IMR-90 (cell line): ENCODE measurements around the gene NRCAM. TPM values are rescaled to one million over a fixed set of nuclear protein-coding genes. Genes with fewer than 3 reads are reported as not detected.

Source experiments
- ATAC-seq: fragments of 200-7000 bp; cut with Tn5 transposase; 2 replicates; pipeline ENCODE4 v1.9.1; 2020; ENCODE audit warnings: low read depth, mild to moderate bottlenecking, moderate library complexity
- BruUV-seq: library from RNA; stranded (reverse); fragments of 400-500 nt; replicated peaks from 2 replicates; lab custom pipeline; 2021; lab: Mats Ljungman, UMichigan
- CTCF ChIA-PET: fragments of 300-600 bp; formaldehyde crosslinking; extraction: SDS; loops from one replicate; lab custom pipeline; 2021; ENCODE audit warnings: antibody characterized with exemption; lab: Yijun Ruan, JAX
- POLR2A ChIA-PET: fragments of 300-600 bp; sonication (Branson Sonifier 250); formaldehyde crosslinking; loops from one replicate; lab custom pipeline; 2022; ENCODE audit warnings: antibody characterized with exemption; ENCODE audit not compliant: unreplicated experiment; lab: Charles Lee
- DNase-seq: peaks from one replicate; pipeline ENCODE4 v3.0.0; 2013
- H2AFZ ChIP-seq: replicated peaks from 2 replicates; pipeline ENCODE3; 2013; ENCODE audit warnings: low read length, mild to moderate bottlenecking; ENCODE audit not compliant: poor library complexity
- H2AK5ac ChIP-seq: 2 replicates; pipeline ENCODE4 v1.6.1; 2013; ENCODE audit warnings: low read depth, low read length, inconsistent platforms
- H2AK9ac ChIP-seq: replicated peaks from 2 replicates; pipeline ENCODE3; 2013; ENCODE audit warnings: mild to moderate bottlenecking, low read depth, low read length, moderate library complexity; ENCODE audit not compliant: poor library complexity
- H2BK120ac ChIP-seq: 2 replicates; pipeline ENCODE4 v1.6.1; 2013; ENCODE audit warnings: low read depth, low read length, inconsistent platforms
- H2BK15ac ChIP-seq: 3 replicates; pipeline ENCODE4 v1.6.1; 2013; ENCODE audit warnings: low read depth, low read length, inconsistent platforms
- H2BK20ac ChIP-seq: 2 replicates; pipeline ENCODE4 v1.6.1; 2013; ENCODE audit warnings: low read depth, mild to moderate bottlenecking, inconsistent platforms, low read length, moderate library complexity
- H2BK5ac ChIP-seq: 2 replicates; pipeline ENCODE4 v1.6.1; 2013; ENCODE audit warnings: mild to moderate bottlenecking, low read depth, low read length, inconsistent platforms; ENCODE audit not compliant: poor library complexity, severe bottlenecking
- H3K14ac ChIP-seq: replicated peaks from 2 replicates; pipeline ENCODE4 v1.6.1; 2013; ENCODE audit warnings: low read depth, low read length, inconsistent platforms
- H3K18ac ChIP-seq: 2 replicates; pipeline ENCODE4 v1.6.1; 2013; ENCODE audit warnings: low read depth, low read length, control low read depth
- H3K23ac ChIP-seq: 2 replicates; pipeline ENCODE4 v1.6.1; 2013; ENCODE audit warnings: low read depth, low read length, inconsistent platforms
- H3K27ac ChIP-seq: 2 replicates; pipeline ENCODE4 v1.5.1; 2013; ENCODE audit warnings: mild to moderate bottlenecking, control low read depth, low read length; ENCODE audit not compliant: insufficient read depth
- H3K27me3 ChIP-seq: 2 replicates; pipeline ENCODE4 v1.6.1; 2013; ENCODE audit warnings: low read length; ENCODE audit not compliant: control insufficient read depth, insufficient read depth
- H3K36me3 ChIP-seq: 2 replicates; pipeline ENCODE4 v1.6.1; 2013; ENCODE audit warnings: low read length, mixed read lengths; ENCODE audit not compliant: control insufficient read depth, insufficient read depth
- H3K4ac ChIP-seq: 2 replicates; pipeline ENCODE4 v1.6.1; 2013; ENCODE audit warnings: low read depth, low read length, inconsistent platforms
- H3K4me1 ChIP-seq: 2 replicates; pipeline ENCODE4 v1.6.1; 2013; ENCODE audit warnings: low read length, mixed read lengths; ENCODE audit not compliant: control insufficient read depth, insufficient read depth
- H3K4me2 ChIP-seq: 2 replicates; pipeline ENCODE4 v1.6.1; 2013; ENCODE audit warnings: low read depth, mild to moderate bottlenecking, control low read depth, low read length, moderate library complexity
- H3K4me3 ChIP-seq: 2 replicates; pipeline ENCODE4 v1.5.1; 2013; ENCODE audit warnings: low read depth, mild to moderate bottlenecking, control low read depth, low read length, moderate library complexity; ENCODE audit not compliant: insufficient read depth
- H3K56ac ChIP-seq: 2 replicates; pipeline ENCODE4 v1.6.1; 2013; ENCODE audit warnings: low read length, inconsistent platforms; ENCODE audit not compliant: insufficient read depth; ENCODE audit errors: extremely low read depth
- H3K79me1 ChIP-seq, 2 experiments: 2 replicates each; pipeline ENCODE4 v1.6.1; 2013; ENCODE audit warnings: low read length in 2 of 2, inconsistent platforms in 1 of 2, low read depth in 1 of 2
- H3K9ac ChIP-seq: 2 replicates; pipeline ENCODE4 v1.6.1; 2013; ENCODE audit warnings: low read depth, low read length, control low read depth
- H3K9me1 ChIP-seq: 2 replicates; pipeline ENCODE4 v1.6.1; 2013; ENCODE audit warnings: low read length, inconsistent platforms; ENCODE audit not compliant: insufficient read depth
- H3K9me3 ChIP-seq: 2 replicates; pipeline ENCODE4 v1.6.1; 2013; ENCODE audit warnings: low read length; ENCODE audit not compliant: control insufficient read depth, insufficient read depth
- H4K20me1 ChIP-seq: 2 replicates; pipeline ENCODE4 v1.6.1; 2013; ENCODE audit warnings: low read length, inconsistent platforms; ENCODE audit not compliant: insufficient read depth
- H4K5ac ChIP-seq: 2 replicates; pipeline ENCODE4 v1.6.1; 2013; ENCODE audit warnings: mild to moderate bottlenecking, low read depth, low read length, control low read depth
- H4K8ac ChIP-seq, 2 experiments: 2 replicates each; pipeline ENCODE4 v1.6.1; 2013; ENCODE audit warnings: low read depth in 2 of 2, low read length in 2 of 2, control low read depth in 1 of 2, inconsistent platforms in 1 of 2
- H4K91ac ChIP-seq: 2 replicates; pipeline ENCODE4 v1.6.1; 2013; ENCODE audit warnings: low read depth, low read length, inconsistent platforms; ENCODE audit not compliant: insufficient read depth
- CEBPB ChIP-seq: IDR thresholded peaks from 2 replicates; pipeline ENCODE4 v1.6.1; 2012; ENCODE audit warnings: low read depth, low read length, improper control_type of control experiment
- CHD1 ChIP-seq: IDR thresholded peaks from 2 replicates; pipeline ENCODE4 v1.6.1; 2012; ENCODE audit warnings: low read depth, low read length, improper control_type of control experiment
- FOS ChIP-seq: fragments of 150-350 bp; IDR thresholded peaks from 2 replicates; pipeline ENCODE4 v1.6.1; 2016; ENCODE audit warnings: low read depth, low read length
- MAFK ChIP-seq: IDR thresholded peaks from 2 replicates; pipeline ENCODE4 v1.6.1; 2012; ENCODE audit warnings: low read depth, low read length, improper control_type of control experiment
- MAZ ChIP-seq: IDR thresholded peaks from 2 replicates; pipeline ENCODE4 v1.6.1; 2012; ENCODE audit warnings: low read depth, mild to moderate bottlenecking, low read length, improper control_type of control experiment, moderate library complexity, borderline replicate concordance
- MXI1 ChIP-seq: IDR thresholded peaks from 2 replicates; pipeline ENCODE4 v1.6.1; 2012; ENCODE audit warnings: low read depth, mild to moderate bottlenecking, low read length, moderate library complexity, borderline replicate concordance
- POLR2A ChIP-seq: IDR thresholded peaks from 2 replicates; pipeline ENCODE4 v1.6.1; 2012; ENCODE audit warnings: mild to moderate bottlenecking, low read depth, low read length
- RAD21 ChIP-seq: IDR thresholded peaks from 2 replicates; pipeline ENCODE4 v1.6.1; 2012; ENCODE audit warnings: low read length, improper control_type of control experiment
- WGBS, 2 experiments: methylation state at CpG; one replicate each; pipeline versions ENCODE4 v1.1.5 to v1.1.7; 2013; ENCODE audit warnings: missing lambda C conversion rate in 2 of 2; ENCODE audit not compliant: insufficient read length in 1 of 2; ENCODE audit errors: extremely low coverage in 2 of 2; 5-methylcytosine and 5-hydroxymethylcytosine counted together
- dilution Hi-C: fragments of 300-500 bp; cut with HindIII; formaldehyde crosslinking; loops from one replicate; pipeline ENCODE4 v1.14.3; 2018; ENCODE audit warnings: low sequenced_read_pairs; ENCODE audit not compliant: unreplicated experiment
- in situ Hi-C: fragments of 300-500 bp; cut with MboI; formaldehyde crosslinking; loops from 3 replicates; pipeline ENCODE4 v1.14.3; 2019; ENCODE audit warnings: low sequenced_read_pairs, inconsistent platforms, mixed read lengths
- intact Hi-C: fragments of 100-400 bp; cut with micrococcal nuclease; formaldehyde crosslinking; loops from 2 replicates; pipeline ENCODE4 v1.10.0; 2022
- polyA plus RNA-seq, 3 experiments: library from polyadenylated mRNA; depleted of rRNA; stranded (reverse); fragments of >200 nt; gene quantifications; 2 replicates each; pipeline ENCODE4 v1.2.3, GENCODE V29; 2012; ENCODE audit warnings: low replicate concordance in 1 of 3
- total RNA-seq: library from RNA; depleted of rRNA; stranded (reverse); fragments of >200 nt; gene quantifications from 2 replicates; pipeline ENCODE4 v1.2.3, GENCODE V29; 2012
- TF ChIP-seq, protein P1 (sequence below): conservative IDR thresholded peaks from 2 replicates; pipeline ENCODE4 v1.5.1; 2012; ENCODE audit warnings: mild to moderate bottlenecking, low read depth, low read length, improper control_type of control experiment
- TF ChIP-seq, protein P2 (sequence below): fragments of 150-350 bp; IDR thresholded peaks from 2 replicates; pipeline ENCODE4 v1.6.1; 2016; ENCODE audit warnings: low read depth, mild to moderate bottlenecking, low read length, moderate library complexity, borderline replicate concordance

Gene NRCAM
- total and polyA plus RNA-seq, 2 of the 4 experiments (the other 2 are of a cell fraction), result 0.46 to 1.1 TPM

DNA sequence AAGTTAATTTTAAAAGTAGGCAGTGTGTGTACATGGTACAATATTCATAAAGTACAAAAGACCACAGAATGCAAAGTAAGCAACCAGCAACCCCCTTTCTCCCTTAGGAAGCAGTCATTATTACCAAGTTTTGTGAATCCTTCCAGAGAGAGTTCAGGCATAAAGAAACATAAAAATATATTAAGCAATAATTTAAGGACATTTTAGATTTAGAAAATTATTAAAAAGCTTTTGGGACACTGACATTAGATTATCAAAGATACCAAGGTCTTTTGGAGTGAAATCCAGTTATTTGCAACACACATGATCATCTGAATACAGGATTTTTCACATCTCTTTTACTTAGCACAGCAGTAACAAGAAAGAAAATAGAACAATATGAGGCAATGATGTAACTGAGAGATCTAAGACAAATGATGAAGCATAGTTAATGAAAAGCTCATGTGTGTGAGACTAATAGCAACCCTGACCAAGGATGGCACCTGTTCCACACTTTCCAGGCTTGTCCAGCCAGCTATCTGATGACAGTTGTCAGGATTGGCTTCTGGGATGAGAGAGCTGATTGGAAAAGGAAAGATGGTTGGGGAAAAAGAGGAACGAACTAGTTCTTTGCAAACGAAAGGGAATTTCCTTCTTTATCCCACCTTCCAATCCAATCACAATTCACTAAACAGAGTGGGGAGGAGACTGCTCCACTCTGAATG lies 210.6 kb downstream of the NRCAM start (continued):
- no peak for TF ChIP-seq MXI1

DNA sequence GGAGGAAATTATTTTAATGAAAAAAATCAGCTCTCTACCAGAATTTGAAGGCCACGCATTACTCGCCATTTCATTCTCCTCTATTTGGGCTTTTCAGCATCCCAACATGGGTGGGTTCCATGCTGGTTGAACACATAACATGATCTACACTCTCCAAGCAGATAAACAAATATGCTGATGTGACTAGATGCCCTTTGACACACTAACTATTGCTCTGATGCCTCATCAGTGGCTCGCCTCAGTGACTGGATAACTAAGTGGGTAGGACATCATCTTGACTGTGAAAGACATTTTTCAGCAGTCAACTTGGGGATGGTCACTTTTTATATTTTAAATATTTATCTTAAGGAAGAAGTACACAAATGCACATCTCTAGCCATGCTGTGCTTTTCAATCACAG lies 212.1 kb downstream of the NRCAM start:
- Histone ChIP-seq H4K20me1 (no peaks in the 10 kb centered on the region), H3K23ac (no peak overlapping the region), H3K4me2 (no peak overlapping the region), H4K8ac (no peak overlapping the region), H3K79me1 (no peaks in the 10 kb centered on the region), H3K27ac (no peak overlapping the region), H3K27me3 (no peaks in the 10 kb centered on the region), H2BK20ac (no peak overlapping the region), H3K56ac (no peak overlapping the region), H3K18ac (no peak overlapping the region), H2AFZ (no peak overlapping the region), H3K9me3 (no peaks in the 10 kb centered on the region), H3K4me1 (peaks cover 10% of the 10 kb centered on the region), H4K5ac (no peak overlapping the region), H2BK120ac (no peak overlapping the region), H4K91ac (no peak overlapping the region), H3K4me3 (no peak overlapping the region), H2AK9ac (no peak overlapping the region), H2AK5ac (no peak overlapping the region), H3K4ac (no peak overlapping the region), H2BK15ac (no peak overlapping the region), H2BK5ac (no peak overlapping the region), H3K9me1 (0 out of 2 replicates have a peak, but pooled peaks cover 3% of the 10 kb centered on the region), H3K14ac (no peak overlapping the region), H3K9ac (no peak overlapping the region), H3K36me3 (no peaks in the 10 kb centered on the region)
- intact Hi-C loops (no loop called here), in situ Hi-C loops (no loop called here), dilution Hi-C loops (no loop called here)
- POLR2A ChIA-PET, result no interaction called here
- ATAC-seq (no peak), DNase-seq (no peak)
- TF ChIP-seq, protein P1, sequence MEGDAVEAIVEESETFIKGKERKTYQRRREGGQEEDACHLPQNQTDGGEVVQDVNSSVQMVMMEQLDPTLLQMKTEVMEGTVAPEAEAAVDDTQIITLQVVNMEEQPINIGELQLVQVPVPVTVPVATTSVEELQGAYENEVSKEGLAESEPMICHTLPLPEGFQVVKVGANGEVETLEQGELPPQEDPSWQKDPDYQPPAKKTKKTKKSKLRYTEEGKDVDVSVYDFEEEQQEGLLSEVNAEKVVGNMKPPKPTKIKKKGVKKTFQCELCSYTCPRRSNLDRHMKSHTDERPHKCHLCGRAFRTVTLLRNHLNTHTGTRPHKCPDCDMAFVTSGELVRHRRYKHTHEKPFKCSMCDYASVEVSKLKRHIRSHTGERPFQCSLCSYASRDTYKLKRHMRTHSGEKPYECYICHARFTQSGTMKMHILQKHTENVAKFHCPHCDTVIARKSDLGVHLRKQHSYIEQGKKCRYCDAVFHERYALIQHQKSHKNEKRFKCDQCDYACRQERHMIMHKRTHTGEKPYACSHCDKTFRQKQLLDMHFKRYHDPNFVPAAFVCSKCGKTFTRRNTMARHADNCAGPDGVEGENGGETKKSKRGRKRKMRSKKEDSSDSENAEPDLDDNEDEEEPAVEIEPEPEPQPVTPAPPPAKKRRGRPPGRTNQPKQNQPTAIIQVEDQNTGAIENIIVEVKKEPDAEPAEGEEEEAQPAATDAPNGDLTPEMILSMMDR, result no peak
- TF ChIP-seq RAD21, result no peak
- TF ChIP-seq CEBPB, result no peak
- peak; percentile 24; the same call in 1 of the 2 replicates for TF ChIP-seq MAFK
- no peak for TF ChIP-seq MAZ
- TF ChIP-seq, protein P2, sequence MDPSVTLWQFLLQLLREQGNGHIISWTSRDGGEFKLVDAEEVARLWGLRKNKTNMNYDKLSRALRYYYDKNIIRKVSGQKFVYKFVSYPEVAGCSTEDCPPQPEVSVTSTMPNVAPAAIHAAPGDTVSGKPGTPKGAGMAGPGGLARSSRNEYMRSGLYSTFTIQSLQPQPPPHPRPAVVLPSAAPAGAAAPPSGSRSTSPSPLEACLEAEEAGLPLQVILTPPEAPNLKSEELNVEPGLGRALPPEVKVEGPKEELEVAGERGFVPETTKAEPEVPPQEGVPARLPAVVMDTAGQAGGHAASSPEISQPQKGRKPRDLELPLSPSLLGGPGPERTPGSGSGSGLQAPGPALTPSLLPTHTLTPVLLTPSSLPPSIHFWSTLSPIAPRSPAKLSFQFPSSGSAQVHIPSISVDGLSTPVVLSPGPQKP, result no peak
- no peak for TF ChIP-seq CHD1
- TF ChIP-seq POLR2A, result no peak
- TF ChIP-seq FOS, result no peak
- CTCF ChIA-PET, result interaction anchor here (1.3 kb wide), 1 partner anchor 14 kb away, joined by 3 read pairs; no protein-coding TSS in a partner anchor
- no CpG with 5 or more reads among the region's 3 CpGs for WGBS, 2 experiments
- BruUV-seq, result no TSS peak
